ENCODE results near the gene NEURL3.
"Not testable (repeated sequence)": the region's sequence is repeated elsewhere in the genome, so short reads cannot be mapped to it uniquely, and the experiment has no call there.

Gene NEURL3

DNA sequence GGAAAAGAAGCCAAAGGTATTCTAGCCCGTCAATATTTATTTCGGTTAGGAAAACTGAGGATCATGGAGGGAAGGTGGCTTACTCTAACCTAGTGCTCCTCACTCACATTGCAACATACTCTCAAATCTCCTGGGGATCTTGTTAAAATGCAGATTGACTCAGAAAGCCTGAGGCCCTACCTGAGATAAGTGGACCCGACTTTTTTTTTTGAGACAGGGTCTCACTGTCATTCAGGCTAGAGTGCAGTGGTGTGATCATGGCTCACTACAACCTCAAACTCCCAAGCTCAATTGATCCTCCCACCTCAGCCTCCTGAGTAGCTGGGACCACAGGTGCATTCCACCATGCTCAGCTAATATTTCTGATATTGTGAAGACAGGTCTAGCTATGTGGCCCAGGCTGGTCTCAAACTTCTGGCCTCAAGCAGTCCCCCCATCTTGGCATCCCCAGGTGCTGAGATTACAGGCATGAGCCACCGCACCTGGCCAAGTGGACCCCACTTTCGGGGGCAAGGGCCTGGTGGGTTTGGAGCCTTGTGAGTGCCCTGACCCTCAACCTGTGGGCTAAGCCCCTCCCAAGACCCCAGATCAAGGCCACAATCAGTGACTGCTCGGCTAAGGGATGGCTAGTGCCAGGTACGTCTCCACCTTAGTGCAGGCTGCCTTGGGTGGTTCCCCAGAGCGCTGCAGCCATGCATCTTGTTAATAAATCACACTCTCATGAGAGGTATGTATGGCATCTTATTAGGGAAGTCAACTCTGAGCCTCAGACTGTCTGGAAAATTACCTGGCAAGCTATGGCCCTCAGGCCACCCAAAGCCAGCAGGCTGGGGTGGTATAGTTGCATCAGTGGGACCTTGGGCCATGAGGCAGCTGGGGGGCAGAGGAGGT lies 1.1 kb upstream of the NEURL3 start:
- DNase-seq, result no peak

DNA sequence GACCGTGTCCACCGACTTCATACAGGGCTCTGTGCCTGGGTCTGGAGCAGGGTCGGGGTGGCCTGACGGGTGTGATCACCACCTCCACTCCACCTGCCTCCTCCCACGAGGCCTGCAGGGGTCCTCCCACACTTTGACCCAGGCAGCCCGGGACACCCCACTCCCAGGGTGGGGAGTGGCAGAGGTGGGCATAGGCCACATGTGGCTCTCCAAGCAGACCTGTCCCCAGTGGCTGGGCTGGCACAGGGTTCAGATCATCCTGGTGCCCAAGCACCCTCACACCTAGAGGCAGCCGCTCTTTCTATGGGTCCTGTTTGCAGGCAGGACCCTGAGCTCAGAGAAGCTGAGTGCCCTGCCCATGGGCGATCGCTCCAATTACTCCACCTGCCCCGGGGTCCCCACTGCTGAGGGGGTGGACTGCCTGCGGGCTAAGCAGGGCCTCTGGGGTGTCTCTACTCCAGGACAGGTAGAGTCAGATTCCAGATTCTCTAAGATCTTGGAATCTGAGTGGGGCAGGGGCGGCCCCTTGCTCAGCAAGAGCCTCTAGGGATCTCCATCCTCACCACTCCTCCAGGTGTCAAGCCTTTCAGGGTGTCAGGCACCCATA lies 1.4 kb downstream of the NEURL3 start:
- no peak for DNase-seq

DNA sequence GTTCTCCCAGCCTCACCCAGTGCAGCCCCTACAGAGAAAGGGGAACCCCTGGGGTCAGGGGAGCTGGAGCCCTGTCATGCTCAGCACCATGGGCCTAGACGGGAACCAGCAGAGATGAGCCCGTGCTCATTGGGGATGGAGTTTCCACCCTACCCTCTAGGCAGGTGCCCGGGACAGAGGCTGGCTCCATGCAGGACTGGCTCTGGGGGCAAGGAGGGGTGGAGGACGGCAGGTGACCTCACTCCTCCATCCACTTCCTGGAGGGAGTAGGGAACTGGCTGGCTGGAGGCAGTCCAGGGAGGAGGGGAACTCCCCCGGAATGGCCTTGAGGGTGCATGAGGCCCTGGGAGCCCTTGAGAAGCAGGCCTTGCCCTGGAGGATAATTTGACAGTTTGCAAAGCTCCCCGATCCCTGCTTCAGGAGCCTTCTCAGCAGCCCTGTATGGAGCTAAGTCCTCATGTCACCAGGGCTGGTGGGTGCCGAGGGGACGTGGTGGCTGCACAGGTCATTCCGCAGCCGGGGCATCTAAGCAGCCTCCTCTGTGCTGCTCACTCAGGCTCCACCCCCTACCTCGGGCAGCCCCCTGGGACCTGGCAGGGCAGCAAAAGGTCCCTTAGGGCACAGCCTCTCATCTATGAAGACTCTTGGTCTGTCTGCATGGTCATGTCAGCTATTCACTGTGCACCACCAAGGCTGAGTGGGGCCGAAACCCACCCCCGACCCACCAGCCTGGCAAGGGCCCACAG lies 2.1 kb downstream of the NEURL3 start:
- no peak for DNase-seq

DNA sequence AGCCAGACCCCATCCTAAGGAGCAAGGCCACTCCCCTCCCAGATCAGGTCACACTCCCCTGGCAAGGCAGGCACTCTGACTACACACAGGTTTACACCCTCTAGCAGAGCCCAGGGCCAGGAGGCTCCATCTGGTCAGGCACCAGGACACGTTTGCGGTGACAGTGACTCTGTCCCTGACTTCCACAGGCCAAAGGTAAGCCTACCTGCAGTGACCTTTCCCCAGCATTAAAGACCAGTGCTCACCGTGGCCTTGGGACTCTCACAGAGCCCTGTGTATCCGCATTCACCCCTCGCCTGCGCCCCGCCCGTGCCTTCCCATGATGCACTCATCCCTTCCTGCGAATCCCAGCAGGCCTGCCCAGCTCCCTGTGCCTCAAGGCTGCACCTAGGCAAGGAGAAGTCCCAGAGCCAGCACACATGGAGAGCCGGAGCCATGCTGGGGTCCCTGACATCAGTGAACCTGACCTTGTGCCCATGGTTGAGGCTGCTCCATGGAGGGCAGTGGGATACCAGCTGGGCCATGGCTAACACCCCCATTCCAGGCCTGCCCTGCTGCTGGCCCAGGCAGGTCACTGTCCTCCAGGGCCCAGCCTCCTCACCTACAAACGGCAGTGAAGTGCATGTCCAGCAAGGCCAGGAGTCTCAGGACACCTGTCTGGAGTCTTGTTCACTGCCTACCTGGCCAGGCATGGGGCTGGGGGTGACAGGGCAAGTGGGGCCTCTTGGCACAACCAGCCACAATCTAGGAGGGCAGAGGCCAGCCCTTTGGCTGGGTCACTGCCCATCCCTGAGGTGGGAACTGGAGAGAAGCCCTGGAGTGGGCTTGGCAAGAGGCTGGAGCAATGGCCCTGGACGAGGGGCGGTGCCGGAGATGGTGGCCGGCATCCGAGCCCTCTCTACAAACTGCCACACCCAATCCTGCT lies 3.0 kb downstream of the NEURL3 start:
- DNase-seq, result no peak

DNA sequence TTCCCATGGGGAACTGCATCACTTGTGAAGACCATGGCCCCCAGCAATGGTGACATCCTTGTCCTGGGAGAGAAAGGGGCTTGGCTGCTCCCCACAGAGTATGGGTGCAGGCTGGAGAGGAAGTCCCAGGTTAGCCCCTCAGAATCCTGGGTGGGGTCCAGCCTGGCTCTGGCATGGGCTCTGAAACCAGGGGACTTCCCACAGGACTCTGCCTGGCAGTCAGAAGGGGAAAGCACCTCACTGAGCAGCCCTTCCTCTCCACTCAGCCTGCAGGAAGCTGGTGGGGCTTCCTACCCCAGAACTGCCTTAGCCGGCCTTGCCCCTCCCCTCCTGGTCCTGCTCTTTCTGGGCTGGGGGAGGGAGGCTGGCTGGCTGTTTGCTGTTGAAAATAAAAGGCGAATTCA lies 3.7 kb downstream of the NEURL3 start:
- DNase-seq, result no peak

GRCh38 chr2:96500385-96501066 lies 4.6 kb downstream of the NEURL3 start:
- no peak for DNase-seq

- DNase-seq, result no peak
Observed at GRCh38 chr2:96499061-96499960, 5.8 kb downstream of the NEURL3 start.

GRCh38 chr2:96498611-96499010 lies 6.5 kb downstream of the NEURL3 start:
- not testable (repeated sequence) for DNase-seq

- no peak for DNase-seq
Observed at GRCh38 chr2:96498021-96498431, 7.1 kb downstream of the NEURL3 start.

- DNase-seq, result no peak
Observed at GRCh38 chr2:96495982-96496629, 9.1 kb downstream of the NEURL3 start.

- DNase-seq, result no peak
Observed at GRCh38 chr2:96494188-96494587, 11.0 kb downstream of the NEURL3 start.

- no peak for DNase-seq
Observed at GRCh38 chr2:96493072-96493471, 12.1 kb downstream of the NEURL3 start.

GRCh38 chr2:96491860-96492497 lies 13.2 kb downstream of the NEURL3 start:
- DNase-seq, result no peak

- no peak for DNase-seq
Observed at GRCh38 chr2:96489663-96490062, 15.5 kb downstream of the NEURL3 start.

DNA sequence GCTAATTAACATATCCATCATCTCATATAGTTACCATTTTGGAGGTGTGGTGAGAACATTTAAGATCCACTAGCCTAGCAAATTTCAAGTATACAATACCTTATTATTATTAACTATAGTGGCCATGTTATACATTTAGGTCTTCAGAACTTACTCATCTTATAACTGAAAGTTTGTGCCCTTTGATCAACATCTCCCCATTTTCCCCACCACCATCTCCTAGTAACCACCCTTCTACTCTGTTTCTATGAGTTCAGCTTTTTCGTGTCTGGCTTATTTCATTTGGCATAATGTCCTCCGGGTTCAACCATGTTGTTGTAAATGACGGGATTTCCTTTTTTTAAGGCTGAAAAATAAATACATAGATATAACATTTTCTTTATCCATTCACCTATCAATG lies 15.9 kb downstream of the NEURL3 start:
- no peak for DNase-seq

- no peak for DNase-seq
Observed at GRCh38 chr2:96486696-96487095, 18.5 kb downstream of the NEURL3 start.

- no peak for DNase-seq
Observed at GRCh38 chr2:96485751-96486651, 19.2 kb downstream of the NEURL3 start.

GRCh38 chr2:96485350-96485749 lies 19.8 kb downstream of the NEURL3 start:
- no peak for DNase-seq

GRCh38 chr2:96484091-96484490 lies 21.1 kb downstream of the NEURL3 start:
- DNase-seq, result no peak
